ENCODE data around the gene CD36.
"Not testable (repeated sequence)": the region's sequence is repeated elsewhere in the genome, so short reads cannot be mapped to it uniquely, and the experiment has no call there.

The CD36 gene

GRCh38 chr7:80656029-80656428 lies 17.6 kb downstream of the CD36 start:
- DNase-seq = no peak

GRCh38 chr7:80659120-80660055 lies 20.9 kb downstream of the CD36 start:
- no peak for DNase-seq

DNA sequence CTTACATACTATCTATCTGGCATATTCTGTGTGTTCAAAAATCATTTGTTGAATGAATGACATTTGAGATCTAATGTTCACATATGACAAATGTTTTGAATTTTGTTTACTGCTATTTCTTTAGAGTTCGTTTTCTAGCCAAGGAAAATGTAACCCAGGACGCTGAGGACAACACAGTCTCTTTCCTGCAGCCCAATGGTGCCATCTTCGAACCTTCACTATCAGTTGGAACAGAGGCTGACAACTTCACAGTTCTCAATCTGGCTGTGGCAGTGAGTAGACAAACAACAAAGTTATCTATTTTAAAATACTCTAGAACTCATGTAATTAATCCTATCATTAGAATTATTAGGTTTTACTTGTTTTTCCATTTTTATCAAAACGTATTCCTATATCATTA lies 22.5 kb downstream of the CD36 start:
- DNase-seq = no peak

DNA sequence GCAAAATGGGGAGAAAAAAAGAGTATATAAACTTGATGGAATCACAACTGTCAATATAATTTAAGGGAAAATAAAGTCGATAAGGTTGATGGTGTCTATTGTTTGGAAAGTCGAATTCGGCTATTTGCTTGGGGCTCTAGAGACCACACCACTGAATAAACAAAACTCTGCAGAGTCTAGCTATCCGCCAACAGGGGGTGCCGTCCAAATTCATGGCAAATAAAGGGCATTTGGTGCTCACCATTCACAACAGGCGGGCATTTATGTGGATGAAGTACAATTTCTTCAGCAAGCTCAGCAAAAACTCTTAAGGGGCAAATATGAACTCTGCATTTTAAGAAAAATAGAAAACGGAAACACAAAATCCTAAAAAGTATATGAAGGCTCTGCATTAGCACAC lies 23.3 kb downstream of the CD36 start:
- no peak for DNase-seq

GRCh38 chr7:80662252-80662651 lies 23.8 kb downstream of the CD36 start:
- DNase-seq = no peak

DNA sequence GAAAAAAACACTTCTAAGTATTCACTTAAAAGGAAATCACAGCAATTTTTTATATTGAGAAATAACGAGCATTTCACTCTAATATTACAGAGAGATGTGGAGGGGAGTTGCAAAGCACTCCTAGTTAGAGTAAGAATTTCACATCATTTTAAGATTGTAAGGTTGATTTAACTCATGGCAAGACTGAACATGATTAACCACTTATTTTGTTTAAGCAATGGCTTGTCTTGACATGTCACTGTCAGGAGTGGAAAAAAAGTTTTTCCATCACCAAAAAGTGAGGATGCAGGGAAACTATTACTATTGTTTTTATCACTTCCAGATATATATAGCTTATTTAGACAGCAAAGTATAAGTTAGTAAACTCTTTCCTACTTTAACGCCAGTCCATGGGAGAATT lies 27.1 kb downstream of the CD36 start:
- no peak for DNase-seq

DNA sequence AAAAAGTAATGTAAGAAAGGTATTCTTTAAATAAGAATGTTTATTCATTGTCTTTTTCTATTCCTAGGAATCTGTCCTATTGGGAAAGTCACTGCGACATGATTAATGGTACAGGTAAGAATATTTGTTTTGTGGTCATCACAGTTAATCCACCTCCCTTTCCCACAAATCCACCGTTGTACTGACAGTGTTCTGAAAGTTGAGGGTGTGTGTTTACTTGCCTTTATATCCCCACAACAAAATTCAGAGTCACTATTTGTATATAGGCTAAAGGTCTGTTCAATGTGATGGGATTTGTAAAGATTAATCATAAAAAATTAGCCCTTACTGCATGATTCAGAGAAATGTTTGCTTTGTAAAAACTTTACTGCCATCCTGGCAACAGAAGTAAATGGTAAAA lies 27.9 kb downstream of the CD36 start:
- DNase-seq = no peak

GRCh38 chr7:80669367-80669766 lies 30.9 kb downstream of the CD36 start:
- not testable (repeated sequence) for DNase-seq

DNA sequence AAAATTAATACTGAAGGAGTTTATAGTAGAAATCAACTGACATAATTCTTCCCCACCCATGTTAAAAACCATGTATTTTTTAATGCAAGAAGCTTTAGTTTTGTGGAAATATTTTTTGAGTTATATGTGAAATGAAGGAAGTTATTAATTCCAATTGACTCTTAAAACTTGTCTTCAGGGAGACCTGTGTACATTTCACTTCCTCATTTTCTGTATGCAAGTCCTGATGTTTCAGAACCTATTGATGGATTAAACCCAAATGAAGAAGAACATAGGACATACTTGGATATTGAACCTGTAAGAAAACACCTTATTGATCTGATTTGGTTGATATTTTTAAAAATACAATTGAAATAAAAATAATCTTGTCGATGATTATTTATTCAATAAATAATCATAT lies 33.3 kb downstream of the CD36 start:
- DNase-seq = no peak

GRCh38 chr7:80675090-80675489 lies 36.6 kb downstream of the CD36 start:
- DNase-seq = no peak

GRCh38 chr7:80676404-80676803 lies 38.0 kb downstream of the CD36 start:
- DNase-seq = no peak

DNA sequence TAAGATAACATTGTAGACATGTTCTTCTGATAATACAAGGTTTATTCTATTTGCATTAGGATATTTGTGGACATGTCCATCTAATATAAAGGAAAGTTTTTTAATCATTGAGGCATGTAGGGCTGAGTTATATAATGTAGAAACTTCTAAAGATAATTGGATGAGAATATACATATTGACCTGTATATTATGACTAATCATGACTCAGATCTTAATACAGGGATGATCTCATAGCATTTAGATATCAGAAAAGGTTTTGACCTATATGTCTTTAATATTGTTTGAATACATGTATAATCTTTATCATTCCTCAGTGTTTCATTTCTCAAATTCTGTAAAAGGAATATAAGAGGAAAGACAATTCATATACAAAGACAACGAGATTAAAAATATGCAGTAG lies 39.2 kb downstream of the CD36 start:
- DNase-seq = no peak

DNA sequence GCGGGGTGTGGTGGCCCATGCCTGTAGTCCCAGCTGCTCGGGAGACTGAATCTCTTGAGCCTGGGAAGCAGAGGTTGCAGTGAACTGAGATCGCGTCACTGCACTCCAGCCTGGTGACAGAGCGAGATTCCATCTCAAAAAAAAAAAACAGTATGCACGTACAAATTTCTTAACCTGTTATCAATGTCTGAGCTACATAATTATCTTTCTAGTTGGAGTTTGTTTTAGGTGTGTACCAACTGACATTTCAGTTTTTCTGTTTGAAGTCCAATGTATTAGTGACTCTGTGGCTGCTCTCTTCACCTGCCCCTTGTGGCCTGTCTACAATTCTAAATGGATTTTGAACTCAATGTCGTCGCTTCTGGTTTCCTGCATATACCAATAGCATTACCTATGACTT lies 40.3 kb downstream of the CD36 start:
- DNase-seq = no peak

DNA sequence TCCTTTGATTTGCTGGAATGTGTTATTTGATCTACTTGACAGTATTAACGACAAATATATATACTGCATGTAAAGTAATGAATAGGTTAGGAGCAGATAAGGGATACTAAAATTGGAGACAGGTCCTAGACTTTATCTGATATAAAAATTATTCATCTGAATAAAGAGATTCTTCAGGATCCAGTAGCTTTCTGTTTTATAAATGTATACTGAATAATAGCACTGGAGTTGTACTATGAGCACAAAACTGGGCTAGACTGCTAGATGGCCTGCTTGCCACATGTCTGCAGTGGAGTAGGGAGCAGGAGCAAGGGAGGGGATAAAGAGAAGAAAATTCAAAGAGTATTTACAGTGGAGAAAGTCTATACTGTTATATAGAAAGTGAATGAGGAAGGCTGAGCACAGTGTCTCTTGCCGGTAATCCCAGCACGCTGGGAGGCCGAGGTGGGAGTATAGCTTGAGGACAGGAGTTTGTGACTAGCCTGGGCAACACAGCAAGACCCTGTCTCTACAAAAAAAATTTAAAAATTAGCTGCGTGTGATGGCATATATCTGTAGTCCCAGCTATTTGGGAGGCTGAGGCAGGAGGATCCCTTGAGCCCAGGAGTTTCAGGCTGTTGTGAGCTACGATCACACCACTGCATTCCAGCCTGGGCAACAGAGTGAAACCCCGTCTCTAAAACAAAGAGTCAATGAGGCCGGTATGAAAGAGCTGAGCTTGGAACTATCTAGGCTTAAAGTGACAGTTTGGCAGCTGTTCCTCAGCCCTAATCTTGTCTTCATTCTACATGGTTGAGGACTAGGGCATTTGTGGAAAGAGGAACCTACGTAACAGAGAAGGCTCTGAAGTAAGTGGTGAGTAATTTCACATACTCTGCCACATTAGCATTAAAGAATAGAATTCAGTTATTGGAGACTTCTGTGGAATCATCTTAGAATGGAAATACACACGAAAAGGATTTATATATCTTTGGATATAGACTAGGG lies 41.8 kb downstream of the CD36 start:
- no peak for DNase-seq

- DNase-seq = no peak
Measured at GRCh38 chr7:80681272-80681885, 42.9 kb downstream of the CD36 start.

GRCh38 chr7:80682744-80683143 lies 44.3 kb downstream of the CD36 start:
- DNase-seq = no peak

- DNase-seq = no peak
Measured at GRCh38 chr7:80686576-80686975, 48.1 kb downstream of the CD36 start.

DNA sequence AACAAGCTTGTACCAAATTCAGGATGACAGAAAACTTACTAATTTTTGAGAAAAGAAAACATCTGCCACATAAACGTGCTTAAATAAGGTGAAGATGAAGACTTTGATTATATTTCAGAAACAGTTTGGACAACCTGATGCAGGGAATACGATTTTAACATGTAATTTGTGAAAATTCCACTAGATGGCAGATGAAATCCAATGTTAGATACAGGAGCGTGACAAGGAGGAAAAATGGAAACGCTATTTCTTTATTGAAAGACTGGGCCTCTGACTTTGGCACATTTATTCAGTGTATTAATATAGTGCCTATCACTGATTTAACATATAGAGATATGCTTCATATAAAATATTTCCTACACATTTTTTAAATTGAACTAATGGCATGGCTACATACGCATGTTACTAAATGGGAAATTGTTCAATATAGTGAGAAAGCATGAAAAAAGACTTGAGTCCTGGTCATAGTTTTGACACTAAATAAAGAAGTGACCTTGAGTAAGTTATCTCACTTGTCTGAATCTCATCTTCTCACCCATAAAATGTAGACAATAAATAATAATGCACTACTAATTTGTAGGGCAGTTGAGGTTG lies 60.7 kb downstream of the CD36 start:
- DNase-seq = no peak

DNA sequence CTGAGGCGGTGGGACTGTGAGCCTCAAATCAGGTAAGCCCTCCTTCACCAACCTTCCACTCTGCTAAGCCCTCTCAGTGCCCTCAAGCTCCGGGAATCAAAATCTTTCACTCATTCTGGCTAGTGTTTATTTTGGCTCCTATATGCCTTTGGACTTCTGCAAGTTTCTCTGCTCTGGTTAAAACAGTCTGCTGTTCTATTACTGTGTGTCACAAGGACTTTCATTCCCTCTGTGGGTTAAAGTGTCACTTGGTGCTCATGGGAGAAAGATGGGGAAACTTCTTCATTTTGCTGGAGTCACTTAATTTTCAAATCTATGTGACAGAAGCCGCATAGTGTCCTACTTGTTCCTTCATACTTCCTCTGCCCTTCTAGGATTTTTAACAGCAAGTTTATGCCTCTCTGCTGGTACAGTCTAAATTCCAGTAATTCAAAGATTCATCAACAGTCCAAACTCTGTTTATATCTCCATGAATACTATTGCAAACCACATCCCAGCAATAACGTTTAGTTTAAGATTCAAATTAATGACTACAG lies 61.3 kb downstream of the CD36 start:
- no peak for DNase-seq

DNA sequence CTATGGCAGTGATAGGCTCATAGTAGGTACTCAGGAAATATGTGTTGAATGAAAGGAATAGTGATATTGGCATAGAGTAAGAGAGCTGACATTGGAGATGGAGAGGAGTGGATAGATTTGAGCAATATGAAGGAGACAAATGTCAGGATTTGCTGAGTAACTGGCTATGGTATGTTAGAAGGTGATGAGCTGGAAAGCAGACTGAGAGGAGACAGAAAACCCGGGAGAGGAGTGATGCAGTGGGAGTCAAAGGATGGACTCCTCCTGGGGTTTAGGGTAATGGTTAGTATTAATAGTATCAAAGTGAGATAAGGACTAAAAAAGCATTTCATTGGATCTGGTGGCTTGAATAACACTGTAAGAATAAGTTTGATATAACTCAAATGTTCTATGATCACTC lies 64.8 kb downstream of the CD36 start:
- DNase-seq = no peak

DNA sequence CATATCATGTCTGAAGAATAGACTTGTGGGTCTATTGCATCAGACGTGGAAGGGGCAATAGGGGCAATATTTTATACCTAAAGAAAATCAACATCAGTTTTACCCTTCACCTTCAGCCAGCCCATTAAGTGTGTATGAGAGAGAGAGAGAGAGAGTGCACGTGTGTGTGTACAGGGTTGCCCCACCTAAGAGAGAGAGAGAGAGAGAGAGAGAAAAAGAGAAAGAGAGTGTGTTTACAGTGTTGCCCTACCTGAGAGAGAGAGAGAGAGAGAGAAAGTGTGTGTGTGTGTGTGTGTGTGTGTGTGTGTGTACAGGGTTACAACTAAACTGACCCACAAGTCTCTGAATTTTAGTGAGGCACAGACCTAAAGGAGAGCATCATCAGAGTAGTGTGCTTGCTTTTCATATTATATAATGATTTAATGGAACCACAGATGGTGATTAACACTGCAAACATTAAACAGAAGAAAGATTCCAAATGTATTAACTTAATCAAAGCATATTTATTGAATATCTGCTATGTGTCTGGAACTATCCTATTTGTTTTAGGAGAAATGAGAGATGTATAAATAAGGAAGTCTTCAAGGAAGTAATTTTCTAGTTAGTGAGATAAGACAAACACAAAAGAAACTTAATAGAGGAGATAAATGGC lies 66.8 kb downstream of the CD36 start:
- DNase-seq = no peak

DNA sequence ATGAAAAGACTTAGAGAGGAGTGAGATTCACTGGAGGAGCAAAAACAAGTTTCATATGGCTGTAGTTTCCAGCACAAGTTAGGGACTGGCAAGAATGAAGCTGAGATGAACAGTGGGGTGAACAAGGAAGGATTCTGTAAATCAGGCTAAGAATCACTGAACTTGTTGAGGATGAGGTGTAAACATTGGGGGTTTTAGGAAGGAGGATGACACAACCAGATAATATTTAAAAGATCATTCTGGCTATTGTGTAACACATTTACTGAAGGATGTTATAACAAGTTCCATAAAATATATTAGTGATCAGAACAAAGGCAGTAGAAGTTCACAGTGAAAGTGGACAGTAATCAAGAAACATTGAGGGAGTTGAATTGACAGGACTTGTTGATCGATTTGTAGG lies 68.9 kb downstream of the CD36 start:
- no peak for DNase-seq
